Gastrocnemius medialis (tissue), 4 donors: ENCODE results near the gene ZNF341. TPM values are rescaled to one million over a fixed set of nuclear protein-coding genes. Genes with fewer than 3 reads are reported as not detected.

ENCODE experiments used
- ATAC-seq, 2 donors: fragments of 150-250 bp; one replicate each; pipeline ENCODE4 v1.9.1; 2016
- DNase-seq, 2 donors: peaks; one replicate each; pipeline ENCODE4 v3.0.0-alpha.2; 2019
- H3K27ac ChIP-seq, 4 donors: fragments of 200-600 bp; sonication (generic); 1 replicate in 1 of 4; 2 replicates in 3 of 4; pipeline ENCODE4 v1.5.1; 2016 to 2018; ENCODE audit warnings: mild to moderate bottlenecking in 2 of 4, moderate library complexity in 1 of 4
- H3K27me3 ChIP-seq, 3 donors: fragments of 200-600 bp; sonication (generic) in 2 of 3; 1 replicate in 1 of 3; 2 replicates in 2 of 3; pipeline versions ENCODE4 v1.5.1 to v1.6.0; 2016 to 2019; ENCODE audit warnings: mild to moderate bottlenecking in 1 of 3, moderate library complexity in 1 of 3
- H3K36me3 ChIP-seq, 2 donors: fragments of 200-600 bp; sonication (generic) in 1 of 2; one replicate each; pipeline ENCODE4 v1.5.1; 2017 to 2018
- H3K4me1 ChIP-seq, 2 donors: fragments of 200-600 bp; sonication (generic) in 1 of 2; one replicate each; pipeline ENCODE4 v1.5.1; 2016 to 2017; ENCODE audit warnings: mild to moderate bottlenecking in 2 of 2
- H3K4me3 ChIP-seq, 4 donors: fragments of 200-600 bp; sonication (generic) in 3 of 4; 1 replicate in 1 of 4; 2 replicates in 3 of 4; pipeline ENCODE4 v1.5.1; 2016 to 2019; ENCODE audit warnings: mild to moderate bottlenecking in 2 of 4
- H3K9me3 ChIP-seq, 3 donors: fragments of 200-600 bp; sonication (generic) in 2 of 3; 1 replicate in 1 of 3; 2 replicates in 2 of 3; pipeline ENCODE4 v1.5.1; 2016 to 2019
- CTCF ChIP-seq, 5 experiments: fragments of 450-650 bp in 3 of 5; fragments of 200-600 bp in 2 of 5; sonication (generic) in 2 of 5; IDR thresholded peaks in 4 of 5; conservative IDR thresholded peaks in 1 of 5; 1 replicate in 4 of 5; 2 replicates in 1 of 5; pipeline ENCODE4 v1.5.1; 2016 to 2019; ENCODE audit warnings: antibody characterized with exemption in 5 of 5, mild to moderate bottlenecking in 3 of 5, moderate library complexity in 3 of 5
- POLR2A ChIP-seq, 2 donors: fragments of 450-650 bp; IDR thresholded peaks; one replicate each; pipeline ENCODE4 v1.6.1; 2017; ENCODE audit warnings: antibody characterized with exemption in 2 of 2, mild to moderate bottlenecking in 2 of 2, moderate library complexity in 2 of 2
- in situ Hi-C, 4 donors: fragments of 200-750 bp; cut with MboI; loops; one replicate each; pipeline versions ENCODE4 v1.15.0 to v1.8.0; 2017; ENCODE audit warnings: low sequenced_read_pairs in 4 of 4
- intact Hi-C: fragments of 100-400 bp; cut with DNase I; formaldehyde crosslinking; loops from one replicate; pipeline ENCODE4 v1.15.1; 2023; ENCODE audit warnings: low total_unique reads
- total RNA-seq, 4 donors: library from RNA; depleted of rRNA; stranded (reverse); fragments of >200 nt; gene quantifications; one replicate each; pipeline versions ENCODE4 v1.1.0 to v1.2.3, GENCODE V29; 2016

ZNF341 gene
- total RNA-seq, 4 donors from 2014 or later, result 1.8 to 4.6 (median 2.6) TPM

GRCh38 chr20:33825340-33826269, 93.8 kb downstream of the ZNF341 start:
- Histone ChIP-seq H3K4me3 (no peak overlapping the region), H3K27ac (peak overlapping the region in 1 of 4 donors; percentile 83)
- in situ Hi-C loops, result no loop called here

GRCh38 chr20:33826270-33826897, 94.6 kb downstream of the ZNF341 start:
- in situ Hi-C loops (no loop called here), intact Hi-C loops (no loop called here)
- ATAC-seq (no peak), DNase-seq (no peak)
- TF ChIP-seq POLR2A (IDR thresholded peaks at IDR 0.05) (no peak), CTCF (IDR thresholded peaks at IDR 0.05 in 4 of 5, conservative IDR thresholded peaks at IDR 0.05 in 1 of 5) (no peak)
- Histone ChIP-seq H3K27ac (peak overlapping the region; percentile 31 to 83 (median 71)), H3K9me3 (no peaks in the 10 kb centered on the region), H3K4me1 (peaks cover 91 to 92% of the 10 kb centered on the region in 2 donors), H3K36me3 (no peaks in the 10 kb centered on the region), H3K4me3 (no peak overlapping the region), H3K27me3 (no peaks in the 10 kb centered on the region)

More at GRCh38 chr20:33825340-33826269, 93.8 kb downstream of the ZNF341 start:
- no peaks in the 10 kb centered on the region for H3K9me3 ChIP-seq
- intact Hi-C loops, result no loop called here
- ATAC-seq, result no peak
- H3K36me3 ChIP-seq, result no peaks in the 10 kb centered on the region
- no peaks in the 10 kb centered on the region for H3K27me3 ChIP-seq
- peaks cover 86 to 92% of the 10 kb centered on the region in 2 donors for H3K4me1 ChIP-seq
- TF ChIP-seq CTCF (IDR thresholded peaks at IDR 0.05 in 4 of 5, conservative IDR thresholded peaks at IDR 0.05 in 1 of 5) (no peak), POLR2A (IDR thresholded peaks at IDR 0.05) (no peak)
- no peak for DNase-seq

- peaks cover 92 to 94% of the 10 kb centered on the region in 2 donors for H3K4me1 ChIP-seq
- DNase-seq, result no peak
- no peaks in the 10 kb centered on the region for H3K36me3 ChIP-seq
- in situ Hi-C loops, result no loop called here
- intact Hi-C loops, result no loop called here
- H3K27ac ChIP-seq, result peak overlapping the region; percentile 31 to 83 (median 71)
- no peaks in the 10 kb centered on the region for H3K27me3 ChIP-seq
- H3K4me3 ChIP-seq, result no peak overlapping the region
- H3K9me3 ChIP-seq, result no peaks in the 10 kb centered on the region
- TF ChIP-seq CTCF (IDR thresholded peaks at IDR 0.05 in 4 of 5, conservative IDR thresholded peaks at IDR 0.05 in 1 of 5), result no peak
- no peak for TF ChIP-seq POLR2A (IDR thresholded peaks at IDR 0.05)
- no peak for ATAC-seq
These were observed 95.3 kb downstream of the ZNF341 start for GRCh38 chr20:33827109-33827508.

- TF ChIP-seq CTCF (IDR thresholded peaks at IDR 0.05 in 4 of 5, conservative IDR thresholded peaks at IDR 0.05 in 1 of 5), result no peak
- no peak for TF ChIP-seq POLR2A (IDR thresholded peaks at IDR 0.05)
- H3K4me3 ChIP-seq, result no peak overlapping the region
- H3K27me3 ChIP-seq, result no peaks in the 10 kb centered on the region
- no peaks in the 10 kb centered on the region for H3K36me3 ChIP-seq
- no peaks in the 10 kb centered on the region for H3K9me3 ChIP-seq
- DNase-seq, result no peak
- ATAC-seq, result no peak
- in situ Hi-C loops, result no loop called here
- peaks cover 92 to 94% of the 10 kb centered on the region in 2 donors for H3K4me1 ChIP-seq
- intact Hi-C loops, result loop anchor here (1.0 kb wide), 1 partner anchor 16 kb away; the partner anchor contains the start of gene CHMP4B
- peak overlapping the region; percentile 68 to 83 (median 71) for H3K27ac ChIP-seq
These were observed 96.0 kb downstream of the ZNF341 start for GRCh38 chr20:33827634-33828325.
